ENCODE results near the gene TUBA4B. TPM values are rescaled to one million over a fixed set of nuclear protein-coding genes. Genes with fewer than 3 reads are reported as not detected.

Gene TUBA4B
- polyA plus RNA-seq, 3 donors = not detected

DNA sequence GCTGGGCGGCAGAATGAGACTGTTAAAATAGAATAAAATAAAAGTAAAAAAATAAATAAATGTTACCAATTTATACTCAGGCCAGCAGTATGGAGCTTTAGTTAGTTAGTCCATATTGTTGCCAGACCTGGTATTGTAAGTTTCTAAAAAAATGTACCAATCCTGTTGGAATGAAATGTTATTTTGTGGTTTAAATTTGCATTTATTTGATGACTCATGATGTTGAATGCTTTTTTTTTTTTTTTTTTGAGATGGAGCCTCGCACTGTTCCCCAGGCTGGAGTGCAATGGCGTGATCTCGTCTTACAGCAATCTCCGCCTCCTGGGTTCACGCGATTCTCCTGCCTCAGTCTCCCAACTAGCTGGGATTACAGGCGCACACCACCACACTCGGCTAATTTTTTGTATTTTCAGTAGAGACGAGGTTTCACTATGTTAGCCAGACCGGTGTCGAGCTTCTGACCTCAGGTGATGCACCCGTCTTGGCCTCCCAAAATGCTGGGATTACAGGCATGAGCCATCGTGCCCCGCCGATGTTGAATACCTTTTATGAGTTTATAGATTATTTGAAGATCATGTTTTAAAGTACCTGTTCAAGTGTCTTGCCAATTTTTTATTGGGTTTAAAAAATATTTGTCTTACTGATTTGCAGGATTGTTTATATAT, 61.9 kb downstream of the TUBA4B start:
- Mint-ChIP-seq H3K4me3 (peak overlapping the region in 1 of 2 donors; percentile 30), H3K27me3 (ENCODE audit: low read depth in 3 of 3) (peaks cover 13 to 24% (median 20%) of the 10 kb centered on the region in 3 donors), H3K4me1 (no peaks in the 10 kb centered on the region), H3K27ac (no peak overlapping the region), H3K36me3 (no peaks in the 10 kb centered on the region), H3K9me3 (peaks cover 0 to 5% (median 4%) of the 10 kb centered on the region in 7 donors)
- no peaks in the 10 kb centered on the region for H4K20me1 ChIP-seq (ENCODE audit: insufficient read depth, low read length)
- H3K9me3 ChIP-seq (replicated peaks in 1 of 2; ENCODE audit: control insufficient read depth in 1 of 2, insufficient read depth in 1 of 2, low read length in 2 of 2) = no peaks in the 10 kb centered on the region
- no peaks in the 10 kb centered on the region for H3K4me1 ChIP-seq (ENCODE audit: control insufficient read depth in 1 of 2, insufficient read depth in 2 of 2, low read length in 2 of 2)
- no peak overlapping the region for H3K9ac ChIP-seq (ENCODE audit: insufficient read depth, low read length, poor library complexity, severe bottlenecking)
- H3K27ac ChIP-seq (ENCODE audit: low read depth in 1 of 2, low read length in 2 of 2) = no peak overlapping the region
- DNase-seq = no peak
- intact Hi-C loops (cut with micrococcal nuclease) = no loop called here
- peaks cover 5 to 13% of the 10 kb centered on the region in 2 donors for H3K27me3 ChIP-seq (ENCODE audit: control insufficient read depth in 2 of 2, insufficient read depth in 2 of 2, low read length in 2 of 2)
- no peak overlapping the region for H2AFZ ChIP-seq (ENCODE audit: insufficient read depth, low read depth, low read length, poor library complexity, severe bottlenecking)
- no peak overlapping the region for H3K4me2 ChIP-seq (replicated peaks; ENCODE audit: extremely low read depth, low read length, poor library complexity, severe bottlenecking)
- TF ChIP-seq, protein P1, sequence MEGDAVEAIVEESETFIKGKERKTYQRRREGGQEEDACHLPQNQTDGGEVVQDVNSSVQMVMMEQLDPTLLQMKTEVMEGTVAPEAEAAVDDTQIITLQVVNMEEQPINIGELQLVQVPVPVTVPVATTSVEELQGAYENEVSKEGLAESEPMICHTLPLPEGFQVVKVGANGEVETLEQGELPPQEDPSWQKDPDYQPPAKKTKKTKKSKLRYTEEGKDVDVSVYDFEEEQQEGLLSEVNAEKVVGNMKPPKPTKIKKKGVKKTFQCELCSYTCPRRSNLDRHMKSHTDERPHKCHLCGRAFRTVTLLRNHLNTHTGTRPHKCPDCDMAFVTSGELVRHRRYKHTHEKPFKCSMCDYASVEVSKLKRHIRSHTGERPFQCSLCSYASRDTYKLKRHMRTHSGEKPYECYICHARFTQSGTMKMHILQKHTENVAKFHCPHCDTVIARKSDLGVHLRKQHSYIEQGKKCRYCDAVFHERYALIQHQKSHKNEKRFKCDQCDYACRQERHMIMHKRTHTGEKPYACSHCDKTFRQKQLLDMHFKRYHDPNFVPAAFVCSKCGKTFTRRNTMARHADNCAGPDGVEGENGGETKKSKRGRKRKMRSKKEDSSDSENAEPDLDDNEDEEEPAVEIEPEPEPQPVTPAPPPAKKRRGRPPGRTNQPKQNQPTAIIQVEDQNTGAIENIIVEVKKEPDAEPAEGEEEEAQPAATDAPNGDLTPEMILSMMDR (IDR thresholded peaks at IDR 0.05) = no peak
- H3K36me3 ChIP-seq (replicated peaks in 1 of 2; ENCODE audit: control insufficient read depth in 1 of 2, insufficient read depth in 2 of 2, low read length in 2 of 2) = no peaks in the 10 kb centered on the region
- WGBS (ENCODE audit: insufficient coverage) = 92% methylated on average over 12 of the region's 16 CpGs
- no peak overlapping the region for H3K4me3 ChIP-seq (replicated peaks in 1 of 3; ENCODE audit: low read depth in 2 of 3, low read length in 3 of 3)
- no peaks in the 10 kb centered on the region for H3K79me2 ChIP-seq (ENCODE audit: insufficient read depth, low read length)

Small RNA genes lying within 50 kb of the gene (small RNA-seq; reads per million reads assigned to genes)
- gene MIR153-1 (ENCODE audit: insufficient read length, low read depth) = not detected

Other genes with a start within 250 kb of the TUBA4B start
- not detected for gene CFAP65, start 211.7 kb upstream of the TUBA4B start, polyA plus RNA-seq
- gene IHH, start 192.3 kb upstream of the TUBA4B start, polyA plus RNA-seq = not detected
- gene NHEJ1, start 92.4 kb upstream of the TUBA4B start, polyA plus RNA-seq = 10 to 100 TPM; 12.6 to 20.9 (median 20.3) TPM
- gene SLC23A3, start 83.2 kb upstream of the TUBA4B start, polyA plus RNA-seq = 1 to 10 TPM in 1 of 3 donors, not detected in 2; 1.1 TPM
- gene CNPPD1, start 76.3 kb upstream of the TUBA4B start, polyA plus RNA-seq = 100 to 1,000 TPM in 1 of 3 donors, 10 to 100 TPM in 2; 68.8 to 109 (median 71.3) TPM
- gene RETREG2, start 75.0 kb upstream of the TUBA4B start, polyA plus RNA-seq = 10 to 100 TPM; 37.7 to 60.9 (median 39.4) TPM
- 10 to 100 TPM; 45.7 to 98.9 (median 53.2) TPM for gene ZFAND2B, start 46.5 kb upstream of the TUBA4B start, polyA plus RNA-seq
- 1 to 10 TPM in 1 of 3 donors, under 1 TPM in 2; 0.28 to 4.8 (median 0.58) TPM for gene ABCB6, start 34.3 kb upstream of the TUBA4B start, polyA plus RNA-seq
- gene ATG9A, start 23.6 kb upstream of the TUBA4B start, polyA plus RNA-seq = 10 to 100 TPM; 24.7 to 55.2 (median 26.3) TPM
- 10 to 100 TPM in 2 of 3 donors, 1 to 10 TPM in 1; 7.6 to 79.3 (median 10.4) TPM for gene ANKZF1, start 23.4 kb upstream of the TUBA4B start, polyA plus RNA-seq
- 10 to 100 TPM in 1 of 3 donors, 1 to 10 TPM in 2; 4.0 to 11.7 (median 7.7) TPM for gene GLB1L, start 7.8 kb upstream of the TUBA4B start, polyA plus RNA-seq
- gene STK16, start 7.8 kb upstream of the TUBA4B start, polyA plus RNA-seq = 10 to 100 TPM; 16.7 to 40.7 (median 17.8) TPM
- gene TUBA4A, start 675 bp downstream of the TUBA4B start, polyA plus RNA-seq = 100 to 1,000 TPM in 1 of 3 donors, 10 to 100 TPM in 2; 72.7 to 452 (median 81.9) TPM
- 10 to 100 TPM in 1 of 3 donors, 1 to 10 TPM in 2; 1.7 to 55.4 (median 1.9) TPM for gene DNAJB2, start 26.1 kb downstream of the TUBA4B start, polyA plus RNA-seq
- not detected for gene PTPRN, start 56.2 kb downstream of the TUBA4B start, polyA plus RNA-seq
- gene RESP18, start 79.5 kb downstream of the TUBA4B start, polyA plus RNA-seq = not detected
- gene DNPEP, start 134.7 kb downstream of the TUBA4B start, polyA plus RNA-seq = 10 to 100 TPM; 51.6 to 83.1 (median 60.6) TPM
- 1 to 10 TPM; 2.4 to 4.0 (median 2.4) TPM for gene DES, start 165.1 kb downstream of the TUBA4B start, polyA plus RNA-seq
- gene SPEG, start 181.6 kb downstream of the TUBA4B start, polyA plus RNA-seq = not detected
- gene GMPPA, start 245.6 kb downstream of the TUBA4B start, polyA plus RNA-seq = 10 to 100 TPM; 35.5 to 71.2 (median 35.9) TPM